Activated CD8-positive, alpha-beta memory T cell treated with anti-CD3 and anti-CD28 coated beads, Interleukin-2, amount 50 U/mL, for 24 hours (primary cell): ENCODE measurements around the gene CYP1A2.

Experiments
- DNase-seq: peaks from one replicate; pipeline ENCODE4 v3.0.0-alpha.2; 2020; ENCODE audit errors: extremely low read depth

Gene CYP1A2

DNA sequence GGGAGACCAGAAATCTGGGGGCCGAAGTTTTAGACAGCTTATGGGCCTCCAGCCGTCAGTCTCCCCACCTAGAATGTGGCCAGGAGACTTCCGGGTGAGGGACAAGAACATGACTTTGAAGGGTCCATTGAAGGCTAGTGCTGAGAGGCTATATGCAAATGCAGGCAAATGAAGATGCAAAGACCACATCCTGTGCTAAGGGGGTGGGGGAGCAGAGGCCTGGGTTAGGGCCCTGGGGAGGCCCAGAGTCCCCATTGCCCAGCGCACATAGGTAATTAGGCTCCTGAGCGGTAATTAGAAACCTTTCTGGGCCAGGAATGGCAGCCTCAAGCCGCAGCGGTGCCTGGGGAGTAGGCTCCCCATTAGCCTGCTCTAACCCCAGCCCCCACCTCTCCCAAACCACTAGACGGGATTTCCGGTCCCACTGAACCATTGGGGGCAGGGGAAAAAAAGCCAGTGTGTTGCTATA, 40.1 kb downstream of the CYP1A2 start:
- DNase-seq = no peak

DNA sequence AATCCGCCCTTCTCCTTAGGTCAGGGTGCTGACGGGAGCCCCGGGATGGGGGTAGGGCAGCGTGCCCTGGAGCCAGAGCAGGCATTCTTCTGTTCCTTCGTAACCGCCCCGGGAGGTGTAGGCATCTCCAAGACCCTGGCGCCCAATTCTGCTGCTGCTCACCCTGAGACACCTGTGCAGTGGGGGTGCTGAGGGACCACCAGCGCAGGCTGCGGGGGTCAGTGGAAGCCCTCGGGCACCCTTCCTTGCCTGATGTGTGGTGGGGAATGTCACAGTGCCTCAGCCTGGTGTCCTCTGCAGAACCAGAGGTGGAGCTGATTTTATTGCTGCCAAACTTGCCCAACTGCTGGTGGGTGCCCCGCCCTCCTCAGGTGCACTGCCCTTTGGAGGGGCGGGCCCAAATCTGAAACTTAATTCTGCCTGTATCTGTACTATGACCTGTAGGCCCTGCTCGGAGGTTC, 40.6 kb downstream of the CYP1A2 start:
- no peak for DNase-seq

- DNase-seq = no peak
These were observed 41.1 kb downstream of the CYP1A2 start for GRCh38 chr15:74789741-74790079.

GRCh38 chr15:74790080-74790916, 41.7 kb downstream of the CYP1A2 start:
- DNase-seq = no peak

- DNase-seq = no peak
These were observed 42.4 kb downstream of the CYP1A2 start for GRCh38 chr15:74791007-74791406.

- no peak for DNase-seq
These were observed 43.0 kb downstream of the CYP1A2 start for GRCh38 chr15:74791667-74792066.

- no peak for DNase-seq
These were observed 43.8 kb downstream of the CYP1A2 start for GRCh38 chr15:74792227-74793016.

DNA sequence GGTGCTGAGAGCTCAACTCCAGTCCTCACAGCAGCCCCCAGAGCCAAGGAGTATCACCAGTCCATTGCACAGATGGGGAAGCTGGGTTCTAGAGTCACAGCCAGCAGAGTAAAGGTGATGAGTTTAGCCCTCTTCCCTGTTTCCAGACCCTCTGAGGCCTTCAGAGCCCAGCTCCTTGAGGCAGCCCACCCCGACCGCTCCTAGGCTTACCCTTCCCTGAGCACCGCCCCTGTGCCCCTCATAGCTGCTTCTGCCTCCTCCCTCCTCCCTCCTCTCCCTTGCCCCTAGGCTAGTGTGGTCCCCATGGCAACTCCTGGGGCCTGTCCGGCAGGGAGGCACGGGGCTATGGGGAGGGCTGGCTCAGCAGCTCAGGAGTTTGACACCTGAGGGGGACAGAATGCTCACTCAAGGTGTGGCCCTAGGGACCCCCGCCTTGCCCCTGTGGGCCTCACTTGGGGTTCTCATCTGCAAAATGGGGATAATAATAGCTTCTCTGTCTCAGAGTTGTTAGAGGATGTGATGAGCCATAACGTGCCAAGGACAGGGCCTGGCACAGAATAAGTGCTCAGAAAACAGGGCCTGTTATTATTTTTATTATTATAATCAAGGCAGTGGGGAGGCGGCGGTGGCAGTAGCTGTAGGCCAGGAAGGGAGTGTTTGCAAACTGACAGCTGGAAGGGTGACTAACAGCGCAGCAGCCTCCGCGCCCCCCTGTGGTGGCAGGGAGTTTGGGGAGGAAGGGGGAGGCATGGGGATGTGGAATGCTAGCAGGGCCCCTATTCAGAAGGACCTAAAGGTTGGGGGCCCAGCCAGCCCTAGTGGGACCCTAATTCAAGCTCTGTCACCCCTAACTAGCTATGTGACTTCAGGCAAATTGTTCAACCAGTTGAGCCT, 44.7 kb downstream of the CYP1A2 start:
- no peak for DNase-seq

GRCh38 chr15:74794248-74794969, 45.8 kb downstream of the CYP1A2 start:
- no peak for DNase-seq

DNA sequence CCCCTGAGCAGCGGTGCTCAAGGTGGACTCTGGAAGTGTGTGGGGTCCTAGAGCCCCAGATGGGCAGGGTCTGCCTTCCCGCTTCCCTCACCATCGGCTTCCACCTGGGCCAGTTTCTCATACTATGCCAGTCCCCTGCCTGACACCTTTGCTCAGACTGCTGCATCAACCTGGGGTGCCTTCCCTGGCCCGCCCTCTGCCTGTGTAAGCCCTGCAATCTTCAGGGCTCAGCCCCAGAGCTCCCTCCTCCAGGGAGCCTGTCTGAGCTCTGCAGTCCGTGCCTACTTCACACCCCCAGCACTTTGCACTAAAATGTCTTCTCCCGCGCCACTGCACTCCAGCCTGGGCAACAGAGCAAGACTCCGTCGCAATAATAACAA, 46.3 kb downstream of the CYP1A2 start:
- no peak for DNase-seq

DNA sequence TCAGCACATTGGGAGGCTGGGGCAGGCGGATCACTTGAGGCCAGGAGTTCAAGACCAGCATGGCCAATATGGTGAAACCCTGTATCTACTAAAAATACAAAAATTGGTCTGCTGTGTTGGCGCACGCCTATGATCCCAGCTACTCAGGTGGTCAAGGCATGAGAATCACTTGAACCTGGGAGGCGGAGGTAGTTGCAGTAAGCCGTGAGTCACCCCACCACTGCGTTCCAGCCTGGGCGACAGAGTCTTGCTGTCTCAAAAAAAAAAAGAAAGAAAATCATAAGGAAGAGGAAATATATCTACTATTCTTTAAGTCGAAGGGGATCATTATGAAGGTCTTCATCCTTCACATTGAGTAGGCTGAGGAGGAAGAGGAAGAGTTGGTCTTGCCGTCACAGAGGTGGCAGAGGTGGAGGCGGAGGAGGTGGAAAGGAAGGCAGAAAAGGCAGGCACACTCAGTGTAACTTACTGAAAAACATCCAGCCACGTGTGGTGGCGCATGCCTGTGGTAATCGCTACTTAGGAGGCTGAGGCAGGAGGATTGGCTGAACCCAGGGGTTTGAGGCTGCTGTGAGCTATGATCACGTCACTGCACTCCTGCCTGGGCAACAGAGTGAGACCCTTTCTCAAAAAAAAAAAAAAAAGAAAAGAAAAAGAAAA, 47.5 kb downstream of the CYP1A2 start:
- DNase-seq = no peak

- DNase-seq = no peak
These were observed 50.0 kb downstream of the CYP1A2 start for GRCh38 chr15:74798388-74799254.

- DNase-seq = no peak
These were observed 50.7 kb downstream of the CYP1A2 start for GRCh38 chr15:74799255-74799855.

DNA sequence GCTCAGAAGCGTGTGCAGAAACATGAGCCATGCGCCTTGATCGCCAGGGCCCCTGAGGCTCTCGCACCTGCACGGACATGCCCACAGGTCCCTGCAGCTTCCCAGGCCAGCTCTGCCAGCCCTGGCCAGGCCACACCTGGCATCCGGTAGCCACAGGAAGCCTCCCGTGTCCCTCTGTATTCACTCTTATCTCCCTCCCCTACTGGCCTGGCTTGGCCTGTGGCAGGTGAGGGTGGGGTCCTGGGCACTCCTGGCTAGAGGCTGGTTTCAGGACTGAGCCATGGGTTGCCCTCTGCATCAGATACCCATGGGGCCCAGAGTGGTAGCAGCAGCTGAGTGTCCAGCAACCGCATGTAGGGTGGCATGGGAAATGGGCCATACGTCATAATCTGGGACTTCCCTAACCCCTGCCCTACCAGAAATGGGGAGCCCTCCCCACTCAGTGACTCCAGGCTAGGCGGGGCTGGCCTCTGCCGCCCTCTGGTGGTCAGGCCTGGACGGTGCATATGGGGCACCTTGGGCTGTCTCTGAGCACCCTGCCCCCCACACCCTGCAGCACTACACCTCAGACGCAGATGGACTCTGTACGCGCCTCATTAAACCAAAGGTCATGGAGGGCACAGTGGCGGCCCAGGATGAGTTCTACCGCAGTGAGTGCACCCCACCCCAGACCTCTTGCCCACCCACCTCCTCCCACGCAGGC, 51.4 kb downstream of the CYP1A2 start:
- DNase-seq = no peak

DNA sequence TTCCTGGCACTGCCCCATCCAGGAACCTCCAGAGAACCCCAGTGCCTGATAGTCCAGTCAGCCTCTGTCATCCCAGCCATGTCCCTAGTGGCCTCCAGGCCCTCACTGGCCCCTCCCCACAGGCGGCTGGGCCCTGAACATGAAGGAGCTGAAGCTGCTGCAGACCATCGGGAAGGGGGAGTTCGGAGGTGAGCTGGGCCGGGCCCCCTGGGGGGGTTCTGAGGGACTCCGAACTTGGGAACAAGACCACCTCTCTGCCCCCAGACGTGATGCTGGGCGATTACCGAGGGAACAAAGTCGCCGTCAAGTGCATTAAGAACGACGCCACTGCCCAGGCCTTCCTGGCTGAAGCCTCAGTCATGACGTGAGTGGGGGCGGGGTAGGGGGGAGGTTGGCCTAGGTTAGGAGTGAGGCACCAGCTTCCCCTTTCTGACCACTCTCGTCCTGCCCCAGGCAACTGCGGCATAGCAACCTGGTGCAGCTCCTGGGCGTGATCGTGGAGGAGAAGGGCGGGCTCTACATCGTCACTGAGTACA, 52.0 kb downstream of the CYP1A2 start:
- DNase-seq = no peak

DNA sequence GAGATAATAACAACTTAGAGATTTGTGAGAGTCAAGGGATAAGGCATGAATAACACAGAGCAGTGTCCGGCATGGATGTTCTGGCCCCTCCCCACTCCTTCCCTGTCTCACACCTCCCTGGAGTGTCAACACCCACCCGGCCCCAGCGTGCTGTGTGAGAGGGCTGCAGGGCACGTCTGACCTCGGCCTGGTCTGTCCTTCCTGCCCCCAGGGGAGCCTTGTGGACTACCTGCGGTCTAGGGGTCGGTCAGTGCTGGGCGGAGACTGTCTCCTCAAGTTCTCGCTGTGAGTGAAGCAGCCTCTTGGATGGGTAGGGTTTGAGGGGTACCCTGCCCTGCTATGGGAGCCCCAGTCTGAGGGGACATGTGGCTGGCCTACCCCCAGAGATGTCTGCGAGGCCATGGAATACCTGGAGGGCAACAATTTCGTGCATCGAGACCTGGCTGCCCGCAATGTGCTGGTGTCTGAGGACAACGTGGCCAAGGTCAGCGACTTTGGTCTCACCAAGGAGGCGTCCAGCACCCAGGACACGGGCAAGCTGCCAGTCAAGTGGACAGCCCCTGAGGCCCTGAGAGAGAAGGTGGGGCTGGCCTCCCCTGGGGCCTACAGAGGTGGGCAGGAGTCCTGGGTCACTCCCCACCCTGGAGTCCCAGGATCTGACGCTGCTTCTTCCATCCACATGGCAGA, 52.8 kb downstream of the CYP1A2 start:
- no peak for DNase-seq

DNA sequence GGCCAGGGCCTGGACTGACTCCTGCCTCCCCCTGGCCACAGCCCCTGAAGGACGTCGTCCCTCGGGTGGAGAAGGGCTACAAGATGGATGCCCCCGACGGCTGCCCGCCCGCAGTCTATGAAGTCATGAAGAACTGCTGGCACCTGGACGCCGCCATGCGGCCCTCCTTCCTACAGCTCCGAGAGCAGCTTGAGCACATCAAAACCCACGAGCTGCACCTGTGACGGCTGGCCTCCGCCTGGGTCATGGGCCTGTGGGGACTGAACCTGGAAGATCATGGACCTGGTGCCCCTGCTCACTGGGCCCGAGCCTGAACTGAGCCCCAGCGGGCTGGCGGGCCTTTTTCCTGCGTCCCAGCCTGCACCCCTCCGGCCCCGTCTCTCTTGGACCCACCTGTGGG, 53.6 kb downstream of the CYP1A2 start:
- DNase-seq = no peak
